Karpas-422 (cell line): Measurements from ENCODE around the gene ITGB3. TPM values are rescaled to one million over a fixed set of nuclear protein-coding genes. Genes with fewer than 3 reads are reported as not detected.

ENCODE experiments used
- DNase-seq: peaks from one replicate; pipeline ENCODE4 v3.0.0-alpha.2; 2015
- H2AFZ ChIP-seq: fragments of 200-600 bp; sonication (generic); 2 replicates; pipeline ENCODE4 v1.6.1; 2014; ENCODE audit warnings: antibody characterized with exemption, low read length, mixed read lengths
- H3K27ac ChIP-seq: fragments of 200-600 bp; sonication (generic); 2 replicates; pipeline ENCODE4 v1.5.1; 2014; ENCODE audit warnings: mild to moderate bottlenecking, low read length, moderate library complexity
- H3K27me3 ChIP-seq: fragments of 200-600 bp; sonication (generic); 2 replicates; pipeline ENCODE4 v1.6.1; 2014; ENCODE audit warnings: low read length, mixed read lengths
- H3K36me3 ChIP-seq: fragments of 200-600 bp; sonication (generic); 2 replicates; pipeline ENCODE4 v1.6.1; 2014; ENCODE audit warnings: low read length, mixed read lengths; ENCODE audit not compliant: insufficient read depth
- H3K4me1 ChIP-seq: fragments of 200-600 bp; sonication (generic); 2 replicates; pipeline ENCODE4 v1.6.1; 2014; ENCODE audit warnings: mild to moderate bottlenecking, low read length, mixed read lengths
- H3K4me2 ChIP-seq: fragments of 200-600 bp; sonication (generic); 2 replicates; pipeline ENCODE4 v1.6.1; 2014; ENCODE audit warnings: low read length, low read depth, mild to moderate bottlenecking; ENCODE audit not compliant: poor library complexity, severe bottlenecking
- H3K4me3 ChIP-seq: fragments of 200-600 bp; sonication (generic); 2 replicates; pipeline ENCODE4 v1.5.1; 2014; ENCODE audit warnings: mild to moderate bottlenecking, antibody characterized with exemption, low read length, mixed read lengths
- H3K79me2 ChIP-seq: fragments of 200-600 bp; sonication (generic); 2 replicates; pipeline ENCODE4 v1.6.1; 2014; ENCODE audit warnings: mild to moderate bottlenecking, low read length, mixed read lengths
- H3K9ac ChIP-seq: fragments of 200-600 bp; sonication (generic); 2 replicates; pipeline ENCODE4 v1.6.0; 2014; ENCODE audit warnings: low read length
- H3K9me2 ChIP-seq: fragments of 200-600 bp; sonication (generic), shearing (Covaris generic); replicated peaks from 2 replicates; pipeline ENCODE4 v1.6.0; 2014; ENCODE audit warnings: mild to moderate bottlenecking, low read length, moderate library complexity; ENCODE audit not compliant: insufficient read depth
- H3K9me3 ChIP-seq: fragments of 300-700, 200-600 bp; sonication (generic); 2 replicates; pipeline ENCODE4 v1.6.1; 2014; ENCODE audit warnings: low read length, mixed read lengths
- H4K20me1 ChIP-seq: fragments of 200-600 bp; sonication (generic); 2 replicates; pipeline ENCODE4 v1.6.1; 2014; ENCODE audit warnings: mild to moderate bottlenecking, antibody characterized with exemption, low read length, low read depth; ENCODE audit not compliant: insufficient read depth
- total RNA-seq: library from RNA; depleted of rRNA; stranded (reverse); fragments of >200 nt; shearing (Covaris generic); gene quantifications from 2 replicates; pipeline ENCODE4 v1.2.3, GENCODE V29; 2014; ENCODE audit warnings: low replicate concordance

ITGB3 gene
- total RNA-seq, 1 experiment from 2014 or later, result 16.4 TPM

GRCh38 chr17:47243737-47244598, 9.7 kb upstream of the ITGB3 start:
- Histone ChIP-seq H3K9me2 (no peaks in the 10 kb centered on the region), H3K9me3 (no peaks in the 10 kb centered on the region), H4K20me1 (no peaks in the 10 kb centered on the region), H3K79me2 (no peaks in the 10 kb centered on the region), H3K36me3 (no peaks in the 10 kb centered on the region), H3K4me3 (peak overlapping the region; percentile 12; the same call in 1 of the 2 replicates), H3K27me3 (no peaks in the 10 kb centered on the region), H3K4me1 (peaks cover 46% of the 10 kb centered on the region), H3K9ac (peak overlapping the region; percentile 60), H3K4me2 (peak overlapping the region; percentile 62), H3K27ac (peak overlapping the region; percentile 81), H2AFZ (peak overlapping the region; percentile 82)
- peak; percentile 84 for DNase-seq

- no peaks in the 10 kb centered on the region for H3K36me3 ChIP-seq
- peak overlapping the region; percentile 62 for H3K4me2 ChIP-seq
- H4K20me1 ChIP-seq, result no peaks in the 10 kb centered on the region
- DNase-seq, result no peak
- no peaks in the 10 kb centered on the region for H3K9me3 ChIP-seq
- H3K9ac ChIP-seq, result peak overlapping the region; percentile 60
- no peaks in the 10 kb centered on the region for H3K27me3 ChIP-seq
- H3K4me1 ChIP-seq, result peaks cover 41% of the 10 kb centered on the region
- peak overlapping the region; percentile 82 for H2AFZ ChIP-seq
- H3K4me3 ChIP-seq, result peak overlapping the region; percentile 12; the same call in 1 of the 2 replicates
- H3K79me2 ChIP-seq, result no peaks in the 10 kb centered on the region
- peak overlapping the region; percentile 81 for H3K27ac ChIP-seq
- H3K9me2 ChIP-seq, result no peaks in the 10 kb centered on the region
Observed at GRCh38 chr17:47244697-47245096, 8.9 kb upstream of the ITGB3 start.

- no peak overlapping the region for H3K9ac ChIP-seq
- H3K36me3 ChIP-seq, result no peaks in the 10 kb centered on the region
- no peak overlapping the region for H3K27ac ChIP-seq
Observed at GRCh38 chr17:47246120-47246519, 7.5 kb upstream of the ITGB3 start.

GRCh38 chr17:47250855-47251254, 2.8 kb upstream of the ITGB3 start:
- DNase-seq, result no peak
- H3K36me3 ChIP-seq, result no peaks in the 10 kb centered on the region
- H3K27ac ChIP-seq, result no peak overlapping the region
- H3K4me2 ChIP-seq, result no peak overlapping the region
- no peak overlapping the region for H3K4me3 ChIP-seq
- peaks cover 34% of the 10 kb centered on the region for H3K4me1 ChIP-seq
- H3K27me3 ChIP-seq, result no peaks in the 10 kb centered on the region
- no peaks in the 10 kb centered on the region for H3K79me2 ChIP-seq
- no peaks in the 10 kb centered on the region for H4K20me1 ChIP-seq
- no peaks in the 10 kb centered on the region for H3K9me3 ChIP-seq
- H3K9ac ChIP-seq, result no peak overlapping the region
- no peaks in the 10 kb centered on the region for H3K9me2 ChIP-seq
- no peak overlapping the region for H2AFZ ChIP-seq

More at GRCh38 chr17:47246120-47246519, 7.5 kb upstream of the ITGB3 start:
- Histone ChIP-seq H4K20me1 (no peaks in the 10 kb centered on the region), H3K4me1 (peaks cover 28% of the 10 kb centered on the region), H3K9me3 (no peaks in the 10 kb centered on the region), H3K4me3 (no peak overlapping the region), H3K9me2 (no peaks in the 10 kb centered on the region), H3K79me2 (no peaks in the 10 kb centered on the region), H2AFZ (0 out of 2 replicates have a peak overlapping the region, but pooled peaks have one; percentile 23), H3K4me2 (no peak overlapping the region), H3K27me3 (no peaks in the 10 kb centered on the region)
- DNase-seq, result no peak

GRCh38 chr17:47251421-47251940, 2.1 kb upstream of the ITGB3 start:
- DNase-seq, result no peak
- H3K27ac ChIP-seq, result no peak overlapping the region

GRCh38 chr17:47252209-47252608, 1.4 kb upstream of the ITGB3 start:
- peak; percentile 46 for DNase-seq
- Histone ChIP-seq H3K9ac (no peak overlapping the region), H2AFZ (0 out of 2 replicates have a peak overlapping the region, but pooled peaks have one; percentile 30)

More at GRCh38 chr17:47251421-47251940, 2.1 kb upstream of the ITGB3 start:
- H3K4me2 ChIP-seq, result no peak overlapping the region
- H3K79me2 ChIP-seq, result no peaks in the 10 kb centered on the region
- no peak overlapping the region for H3K4me3 ChIP-seq
- H2AFZ ChIP-seq, result no peak overlapping the region
- H3K9ac ChIP-seq, result no peak overlapping the region
- no peaks in the 10 kb centered on the region for H3K27me3 ChIP-seq
- H3K4me1 ChIP-seq, result peaks cover 35% of the 10 kb centered on the region
- no peaks in the 10 kb centered on the region for H3K9me2 ChIP-seq
- H4K20me1 ChIP-seq, result no peaks in the 10 kb centered on the region
- no peaks in the 10 kb centered on the region for H3K9me3 ChIP-seq
- no peaks in the 10 kb centered on the region for H3K36me3 ChIP-seq

GRCh38 chr17:47252766-47253512, 688 bp upstream of the ITGB3 start:
- no peaks in the 10 kb centered on the region for H3K36me3 ChIP-seq
- H3K4me1 ChIP-seq, result peaks cover 50% of the 10 kb centered on the region
- H3K9me3 ChIP-seq, result no peaks in the 10 kb centered on the region
- H3K9me2 ChIP-seq, result no peaks in the 10 kb centered on the region
- peak; percentile 68 for DNase-seq
- H3K9ac ChIP-seq, result peak overlapping the region; percentile 86
- H3K79me2 ChIP-seq, result no peaks in the 10 kb centered on the region
- peak overlapping the region; percentile 12; the same call in 1 of the 2 replicates for H3K27ac ChIP-seq
- H2AFZ ChIP-seq, result peak overlapping the region; percentile 73; the same call in 1 of the 2 replicates
- H3K27me3 ChIP-seq, result no peaks in the 10 kb centered on the region
- no peaks in the 10 kb centered on the region for H4K20me1 ChIP-seq
- peak overlapping the region; percentile 94 for H3K4me2 ChIP-seq
- peak overlapping the region; percentile 87 for H3K4me3 ChIP-seq

More at GRCh38 chr17:47252209-47252608, 1.4 kb upstream of the ITGB3 start:
- Histone ChIP-seq H3K36me3 (no peaks in the 10 kb centered on the region), H3K27ac (no peak overlapping the region), H3K79me2 (no peaks in the 10 kb centered on the region), H3K27me3 (no peaks in the 10 kb centered on the region), H3K9me2 (no peaks in the 10 kb centered on the region), H3K9me3 (no peaks in the 10 kb centered on the region), H3K4me1 (peaks cover 42% of the 10 kb centered on the region), H3K4me3 (no peak overlapping the region), H3K4me2 (no peak overlapping the region), H4K20me1 (no peaks in the 10 kb centered on the region)
